ENCODE results near the gene TEC. TPM values are rescaled to one million over a fixed set of nuclear protein-coding genes. Genes with fewer than 3 reads are reported as not detected.
"Not testable (repeated sequence)": the region's sequence is repeated elsewhere in the genome, so short reads cannot be mapped to it uniquely, and the experiment has no call there.

TEC gene
- total RNA-seq, 4 donors from 2014 or later = 0.20 to 1.9 (median 1.1) TPM

DNA sequence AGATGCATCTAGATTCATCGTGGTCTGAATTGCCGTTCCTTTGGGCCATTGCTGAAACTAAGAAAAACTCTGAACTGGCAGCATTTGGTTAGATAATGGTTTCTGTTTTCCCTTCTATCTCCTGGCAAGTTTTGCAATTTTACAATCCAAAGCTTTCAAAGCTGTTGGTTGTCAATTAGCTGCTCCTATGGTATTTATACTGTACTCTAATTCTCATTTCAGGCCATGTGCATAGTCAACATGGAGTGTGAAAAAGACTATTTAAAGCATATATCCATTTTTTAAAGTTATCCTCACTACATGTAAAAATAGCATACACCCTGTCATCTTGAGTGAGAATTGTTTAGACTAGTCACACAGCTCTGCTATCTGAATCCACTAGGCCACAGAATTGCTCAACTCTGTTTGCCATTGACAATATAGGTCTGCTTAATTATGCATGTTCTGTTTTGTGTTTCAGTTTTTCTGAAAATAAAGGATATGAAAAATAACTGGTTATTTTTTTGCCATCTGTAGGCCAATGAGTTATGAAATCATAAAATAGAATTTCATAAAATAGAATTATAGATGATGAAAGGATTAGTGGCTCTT is 27.7 kb upstream of the TEC start:
- intact Hi-C loops (cut with DNase I; ENCODE audit: low total_unique reads) = no loop called here
- no peaks in the 10 kb centered on the region for H3K4me1 ChIP-seq
- DNase-seq = no peak

GRCh38 chr4:48296365-48296764 is 26.7 kb upstream of the TEC start:
- H3K36me3 ChIP-seq = no peaks in the 10 kb centered on the region
- H3K27me3 ChIP-seq = no peaks in the 10 kb centered on the region
- TF ChIP-seq POLR2A (IDR thresholded peaks at IDR 0.05) = no peak
- TF ChIP-seq, protein P1, sequence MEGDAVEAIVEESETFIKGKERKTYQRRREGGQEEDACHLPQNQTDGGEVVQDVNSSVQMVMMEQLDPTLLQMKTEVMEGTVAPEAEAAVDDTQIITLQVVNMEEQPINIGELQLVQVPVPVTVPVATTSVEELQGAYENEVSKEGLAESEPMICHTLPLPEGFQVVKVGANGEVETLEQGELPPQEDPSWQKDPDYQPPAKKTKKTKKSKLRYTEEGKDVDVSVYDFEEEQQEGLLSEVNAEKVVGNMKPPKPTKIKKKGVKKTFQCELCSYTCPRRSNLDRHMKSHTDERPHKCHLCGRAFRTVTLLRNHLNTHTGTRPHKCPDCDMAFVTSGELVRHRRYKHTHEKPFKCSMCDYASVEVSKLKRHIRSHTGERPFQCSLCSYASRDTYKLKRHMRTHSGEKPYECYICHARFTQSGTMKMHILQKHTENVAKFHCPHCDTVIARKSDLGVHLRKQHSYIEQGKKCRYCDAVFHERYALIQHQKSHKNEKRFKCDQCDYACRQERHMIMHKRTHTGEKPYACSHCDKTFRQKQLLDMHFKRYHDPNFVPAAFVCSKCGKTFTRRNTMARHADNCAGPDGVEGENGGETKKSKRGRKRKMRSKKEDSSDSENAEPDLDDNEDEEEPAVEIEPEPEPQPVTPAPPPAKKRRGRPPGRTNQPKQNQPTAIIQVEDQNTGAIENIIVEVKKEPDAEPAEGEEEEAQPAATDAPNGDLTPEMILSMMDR (IDR thresholded peaks at IDR 0.05 in 4 of 5, conservative IDR thresholded peaks at IDR 0.05 in 1 of 5) = no peak
- H3K4me1 ChIP-seq = no peaks in the 10 kb centered on the region
- ATAC-seq (no peak), DNase-seq (no peak)
- H3K27ac ChIP-seq = no peak overlapping the region
- intact Hi-C loops (cut with DNase I; ENCODE audit: low total_unique reads) = no loop called here
- in situ Hi-C loops (cut with MboI; ENCODE audit: low sequenced_read_pairs in 4 of 4) = no loop called here
- H3K4me3 ChIP-seq = no peak overlapping the region
- H3K9me3 ChIP-seq = no peaks in the 10 kb centered on the region

More for the DNA sequence above, 27.7 kb upstream of the TEC start:
- Histone ChIP-seq H3K27me3 (no peaks in the 10 kb centered on the region), H3K36me3 (no peaks in the 10 kb centered on the region), H3K27ac (no peak overlapping the region), H3K4me3 (no peak overlapping the region), H3K9me3 (no peaks in the 10 kb centered on the region)
- in situ Hi-C loops (cut with MboI; ENCODE audit: low sequenced_read_pairs in 4 of 4) = no loop called here
- TF ChIP-seq POLR2A (IDR thresholded peaks at IDR 0.05) = no peak
- TF ChIP-seq, protein P1 (IDR thresholded peaks at IDR 0.05 in 4 of 5, conservative IDR thresholded peaks at IDR 0.05 in 1 of 5) = no peak
- ATAC-seq = no peak

DNA sequence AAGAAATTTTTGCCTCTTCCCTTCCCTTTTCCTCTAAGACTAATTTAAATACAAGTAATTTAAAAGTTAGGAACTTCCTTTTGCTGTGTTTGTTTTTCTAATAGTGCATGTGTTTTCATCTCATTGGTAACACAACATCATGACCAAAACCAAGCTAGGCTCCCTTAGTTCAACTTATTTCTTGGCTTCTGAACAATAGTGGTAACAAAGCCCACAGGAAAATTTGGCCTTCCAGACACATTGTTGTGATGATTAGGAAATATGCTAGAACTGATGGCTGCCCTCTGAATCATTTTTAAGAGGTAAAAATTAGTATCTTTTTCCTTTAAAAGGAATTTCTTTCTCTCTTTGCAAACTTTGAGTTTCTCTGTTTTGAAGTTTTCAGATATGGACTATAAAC is 25.5 kb upstream of the TEC start:
- Histone ChIP-seq H3K27ac (no peak overlapping the region), H3K9me3 (no peaks in the 10 kb centered on the region), H3K4me1 (no peaks in the 10 kb centered on the region), H3K36me3 (no peaks in the 10 kb centered on the region), H3K4me3 (no peak overlapping the region), H3K27me3 (no peaks in the 10 kb centered on the region)
- intact Hi-C loops (cut with DNase I; ENCODE audit: low total_unique reads) = no loop called here
- no peak for ATAC-seq
- in situ Hi-C loops (cut with MboI; ENCODE audit: low sequenced_read_pairs in 4 of 4) = no loop called here
- DNase-seq = no peak
- TF ChIP-seq POLR2A (IDR thresholded peaks at IDR 0.05) = no peak
- TF ChIP-seq, protein P1 (IDR thresholded peaks at IDR 0.05 in 4 of 5, conservative IDR thresholded peaks at IDR 0.05 in 1 of 5) = no peak

DNA sequence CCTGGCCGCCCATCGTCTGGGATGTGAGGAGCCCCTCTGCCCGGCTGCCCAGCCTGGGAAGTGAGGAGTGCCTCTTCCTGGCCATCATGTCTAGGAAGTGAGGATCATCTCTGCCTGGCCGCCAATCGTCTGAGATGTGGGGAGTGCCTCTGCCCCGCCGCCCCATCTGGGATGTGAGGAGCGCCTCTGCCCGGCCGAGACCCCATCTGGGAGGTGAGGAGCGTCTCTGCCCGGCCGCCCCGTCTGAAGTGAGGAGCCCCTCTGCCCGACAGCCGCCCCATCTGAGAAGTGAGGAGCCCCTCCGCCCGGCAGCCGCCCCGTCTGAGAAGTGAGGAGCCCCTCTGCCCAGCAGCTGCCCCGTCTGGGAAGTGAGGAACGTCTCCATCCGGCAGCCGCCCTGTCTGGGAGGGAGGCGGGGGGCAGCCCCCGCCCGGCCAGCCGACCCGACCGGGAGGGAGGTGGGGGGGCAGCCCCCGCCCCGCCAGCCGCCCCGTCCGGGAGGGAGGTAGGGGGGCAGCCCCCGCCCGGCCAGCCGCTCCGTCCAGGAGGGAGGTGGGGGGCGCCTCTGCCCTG is 22.7 kb upstream of the TEC start:
- intact Hi-C loops (cut with DNase I; ENCODE audit: low total_unique reads); in situ Hi-C loops (cut with MboI; ENCODE audit: low sequenced_read_pairs in 4 of 4); H3K4me3 ChIP-seq; ATAC-seq; H3K36me3 ChIP-seq; H3K4me1 ChIP-seq; H3K27me3 ChIP-seq; DNase-seq; H3K9me3 ChIP-seq; H3K27ac ChIP-seq: not testable (repeated sequence)

DNA sequence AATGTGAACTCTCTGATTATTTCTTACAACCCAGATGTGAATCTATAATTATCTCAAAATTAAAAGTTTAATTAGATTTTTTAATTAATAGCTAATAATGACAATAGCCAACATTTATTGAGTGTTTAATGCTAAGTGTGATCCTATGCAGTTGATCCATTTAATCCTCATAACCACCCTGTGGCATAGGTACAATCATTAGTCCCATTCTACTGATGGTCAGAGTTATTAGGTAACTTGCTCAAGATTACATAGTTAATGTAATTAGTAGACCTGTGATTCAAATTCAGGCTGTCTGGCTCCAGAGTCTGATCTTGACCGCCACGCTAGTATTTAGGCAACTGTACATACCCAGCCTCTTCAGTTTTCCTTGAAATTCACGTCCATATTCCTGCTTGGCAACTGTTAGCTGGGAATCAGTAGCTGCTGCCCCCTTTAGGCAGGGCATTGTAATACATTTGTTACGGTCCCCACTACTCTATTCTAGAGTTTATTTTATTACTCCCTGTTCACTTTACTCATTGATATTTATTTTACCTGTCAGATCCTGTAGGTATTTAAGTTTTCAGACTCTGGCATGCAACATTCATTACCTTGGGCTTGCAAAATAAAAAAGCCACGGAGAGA is 20.6 kb upstream of the TEC start:
- in situ Hi-C loops (cut with MboI; ENCODE audit: low sequenced_read_pairs in 4 of 4) (no loop called here), intact Hi-C loops (cut with DNase I; ENCODE audit: low total_unique reads) (no loop called here)
- no peak overlapping the region for H3K27ac ChIP-seq
- no peaks in the 10 kb centered on the region for H3K36me3 ChIP-seq
- no peak overlapping the region for H3K4me3 ChIP-seq
- TF ChIP-seq, protein P1 (IDR thresholded peaks at IDR 0.05 in 4 of 5, conservative IDR thresholded peaks at IDR 0.05 in 1 of 5) = peak; percentile 18 to 62 (median 35)
- TF ChIP-seq POLR2A (IDR thresholded peaks at IDR 0.05) = no peak
- H3K9me3 ChIP-seq = no peaks in the 10 kb centered on the region
- ATAC-seq (no peak), DNase-seq (no peak)
- H3K27me3 ChIP-seq = no peaks in the 10 kb centered on the region
- H3K4me1 ChIP-seq = no peaks in the 10 kb centered on the region

DNA sequence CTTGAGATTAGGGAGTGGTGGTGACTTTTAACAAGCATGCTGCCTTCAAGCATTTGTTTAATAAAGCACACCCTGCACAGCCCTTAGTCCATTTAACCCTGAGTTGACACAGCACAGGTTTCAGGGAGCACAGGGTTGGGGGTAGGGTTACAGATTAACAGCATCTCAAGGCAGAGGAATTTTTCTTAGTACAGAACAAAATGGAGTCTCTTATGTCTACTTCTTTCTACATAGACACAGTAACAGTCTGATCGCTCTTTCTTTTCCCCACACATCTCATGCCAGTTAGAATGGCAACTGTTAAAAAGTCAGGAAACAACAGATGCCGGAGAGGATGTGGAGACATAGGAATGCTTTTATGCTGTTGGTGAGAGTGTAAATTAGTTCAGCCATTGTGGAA is 16.4 kb upstream of the TEC start:
- DNase-seq; H3K9me3 ChIP-seq; in situ Hi-C loops (cut with MboI; ENCODE audit: low sequenced_read_pairs in 4 of 4); ATAC-seq; H3K27ac ChIP-seq; H3K4me1 ChIP-seq; H3K27me3 ChIP-seq; intact Hi-C loops (cut with DNase I; ENCODE audit: low total_unique reads); H3K36me3 ChIP-seq; H3K4me3 ChIP-seq: not testable (repeated sequence)

DNA sequence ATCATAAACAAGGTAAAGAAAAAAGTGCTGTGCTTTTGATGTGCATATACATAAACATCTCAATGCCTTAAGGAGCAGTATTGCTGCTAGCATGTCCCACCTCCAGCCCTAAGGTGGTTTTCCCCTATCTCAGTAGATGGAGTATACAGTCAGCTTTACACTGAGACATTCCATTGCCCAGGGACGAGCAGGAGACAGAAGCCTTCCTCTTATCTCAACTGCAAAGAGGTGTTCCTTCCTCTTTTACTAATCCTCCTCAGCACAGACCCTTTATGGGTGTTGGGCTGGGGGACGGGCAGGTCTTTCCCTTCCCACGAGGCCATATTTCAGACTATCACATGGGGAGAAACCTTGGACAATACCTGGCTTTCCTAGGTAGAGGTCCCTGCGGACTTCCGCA is 16.0 kb upstream of the TEC start:
- ATAC-seq = not testable (repeated sequence)

More for the DNA sequence above, 16.0 kb upstream of the TEC start:
- H3K36me3 ChIP-seq; intact Hi-C loops (cut with DNase I; ENCODE audit: low total_unique reads); H3K9me3 ChIP-seq; H3K4me3 ChIP-seq; H3K27me3 ChIP-seq; H3K27ac ChIP-seq; in situ Hi-C loops (cut with MboI; ENCODE audit: low sequenced_read_pairs in 4 of 4); DNase-seq; H3K4me1 ChIP-seq: not testable (repeated sequence)

All from gastrocnemius medialis (tissue), 4 donors.